ENCODE measurements around the gene ETFA.
A peak's percentile ranks its signal among the peaks of the same experiment; 100 is the strongest.

The ETFA gene

DNA sequence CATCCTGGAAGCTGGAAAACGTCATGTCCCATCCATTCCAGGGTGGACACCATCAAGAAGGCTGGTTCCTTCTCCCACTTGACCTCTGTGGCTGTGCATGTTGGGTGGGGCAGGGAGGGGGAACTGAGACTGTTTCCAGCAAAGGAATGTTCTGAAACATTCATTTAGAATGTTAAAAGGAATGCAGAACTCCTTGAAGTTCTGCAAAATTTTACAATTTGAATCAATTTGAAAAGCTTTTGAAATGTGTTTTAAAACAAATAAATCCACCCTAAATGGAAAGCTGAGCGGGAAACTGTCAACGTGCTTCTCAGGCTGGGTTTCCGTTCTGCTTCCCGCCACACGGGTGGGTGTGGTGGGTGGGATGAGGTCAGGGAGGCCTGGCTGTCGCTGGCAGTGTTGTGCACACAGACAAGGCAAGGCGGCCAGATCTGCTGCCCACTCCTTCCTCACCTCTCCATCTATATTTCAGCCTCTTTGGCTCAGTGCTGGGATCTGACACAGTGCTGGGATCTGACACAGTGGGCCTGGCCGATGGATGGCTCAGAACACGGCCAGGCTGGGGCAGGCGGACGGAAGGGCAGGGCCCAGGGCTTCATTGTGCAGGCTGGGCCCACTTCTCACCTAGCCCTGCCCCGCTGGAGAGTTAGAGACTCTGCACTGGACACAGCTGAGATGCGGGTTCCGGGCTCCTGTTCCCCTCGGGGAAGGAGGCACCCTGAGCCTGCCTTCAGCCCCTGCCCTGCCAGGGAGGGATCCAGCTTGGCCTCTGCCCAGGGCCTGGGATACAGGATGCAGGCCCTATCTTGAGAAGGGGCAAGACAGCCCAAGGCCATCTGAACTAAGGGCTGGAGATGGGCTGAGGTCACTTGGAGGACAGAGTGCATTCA, 141.1 kb downstream of the ETFA start:
- H3K4me3 ChIP-seq (ENCODE audit: low read depth, low read length) = no peak overlapping the region
- TF ChIP-seq KLF1 (tag by site-specific recombination; IDR thresholded peaks at IDR 0.05) (0 out of 2 replicates have a peak, but pooled peaks have one; percentile 11), EGR2 (tag by site-specific recombination; IDR thresholded peaks at IDR 0.05; ENCODE audit: low read depth) (peak; percentile 72), ZFHX2 (tag by site-specific recombination; conservative IDR thresholded peaks at IDR 0.05) (peak; percentile 55; the same call in 1 of the 2 replicates), SCRT1 (tag by site-specific recombination; IDR thresholded peaks at IDR 0.05; ENCODE audit: borderline replicate concordance) (no peak)
- CTCF ChIA-PET = interaction anchor here (0.5 to 1.5 kb wide), 3 partner anchors 15 to 1365 kb away, joined by 3 to 5 read pairs (median 5); no protein-coding TSS in a partner anchor
- 0 out of 2 replicates have a peak overlapping the region, but pooled peaks have one; percentile 10 for H3K27ac ChIP-seq (ENCODE audit: extremely low read depth, low read depth, low read length)
- POLR2A ChIA-PET = interaction anchor here (1.8 kb wide), 1 partner anchor 20 kb away, joined by 4 read pairs; no protein-coding TSS in a partner anchor
- H3K4me1 ChIP-seq (ENCODE audit: control insufficient read depth, insufficient read depth, low read length) = no peaks in the 10 kb centered on the region
- H3K9me3 ChIP-seq (ENCODE audit: control insufficient read depth, insufficient read depth, low read depth, low read length) = no peaks in the 10 kb centered on the region
- H3K36me3 ChIP-seq (ENCODE audit: control insufficient read depth in 2 of 2, insufficient read depth in 1 of 2, low read length in 2 of 2) = no peaks in the 10 kb centered on the region

DNA sequence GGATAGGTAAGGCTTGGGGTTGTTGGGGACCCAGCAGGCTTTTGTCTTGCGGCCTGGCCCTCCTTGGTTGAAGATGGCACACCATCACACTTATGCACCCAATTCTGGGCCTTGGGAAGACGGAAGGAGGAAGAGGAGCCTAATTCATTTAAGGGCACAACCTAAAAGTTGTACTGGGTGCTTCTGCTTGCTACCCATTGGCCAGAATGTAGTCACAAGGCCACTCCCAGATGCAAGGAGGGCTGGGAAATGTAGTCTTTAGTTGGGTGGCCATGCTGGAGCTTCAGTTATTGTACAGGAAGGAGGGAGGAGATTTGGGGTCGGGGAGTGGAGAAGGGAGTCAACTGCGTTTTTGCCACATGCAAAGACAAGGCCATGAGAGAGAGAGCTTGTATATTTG, 142.3 kb downstream of the ETFA start:
- no peak for TF ChIP-seq HOXC10 (CRISPR knock-in tag; IDR thresholded peaks at IDR 0.05)
- TF ChIP-seq, protein P1, sequence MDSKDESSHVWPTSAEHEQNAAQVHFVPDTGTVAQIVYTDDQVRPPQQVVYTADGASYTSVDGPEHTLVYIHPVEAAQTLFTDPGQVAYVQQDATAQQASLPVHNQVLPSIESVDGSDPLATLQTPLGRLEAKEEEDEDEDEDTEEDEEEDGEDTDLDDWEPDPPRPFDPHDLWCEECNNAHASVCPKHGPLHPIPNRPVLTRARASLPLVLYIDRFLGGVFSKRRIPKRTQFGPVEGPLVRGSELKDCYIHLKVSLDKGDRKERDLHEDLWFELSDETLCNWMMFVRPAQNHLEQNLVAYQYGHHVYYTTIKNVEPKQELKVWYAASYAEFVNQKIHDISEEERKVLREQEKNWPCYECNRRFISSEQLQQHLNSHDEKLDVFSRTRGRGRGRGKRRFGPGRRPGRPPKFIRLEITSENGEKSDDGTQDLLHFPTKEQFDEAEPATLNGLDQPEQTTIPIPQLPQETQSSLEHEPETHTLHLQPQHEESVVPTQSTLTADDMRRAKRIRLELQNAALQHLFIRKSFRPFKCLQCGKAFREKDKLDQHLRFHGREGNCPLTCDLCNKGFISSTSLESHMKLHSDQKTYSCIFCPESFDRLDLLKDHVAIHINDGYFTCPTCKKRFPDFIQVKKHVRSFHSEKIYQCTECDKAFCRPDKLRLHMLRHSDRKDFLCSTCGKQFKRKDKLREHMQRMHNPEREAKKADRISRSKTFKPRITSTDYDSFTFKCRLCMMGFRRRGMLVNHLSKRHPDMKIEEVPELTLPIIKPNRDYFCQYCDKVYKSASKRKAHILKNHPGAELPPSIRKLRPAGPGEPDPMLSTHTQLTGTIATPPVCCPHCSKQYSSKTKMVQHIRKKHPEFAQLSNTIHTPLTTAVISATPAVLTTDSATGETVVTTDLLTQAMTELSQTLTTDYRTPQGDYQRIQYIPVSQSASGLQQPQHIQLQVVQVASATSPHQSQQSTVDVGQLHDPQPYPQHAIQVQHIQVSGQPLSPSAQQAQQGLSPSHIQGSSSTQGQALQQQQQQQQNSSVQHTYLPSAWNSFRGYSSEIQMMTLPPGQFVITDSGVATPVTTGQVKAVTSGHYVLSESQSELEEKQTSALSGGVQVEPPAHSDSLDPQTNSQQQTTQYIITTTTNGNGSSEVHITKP (tag by site-specific recombination; IDR thresholded peaks at IDR 0.05) = peak; percentile 70
- TF ChIP-seq ZNF571 (tag by site-specific recombination; IDR thresholded peaks at IDR 0.05) = no peak
- 0 out of 2 replicates have a peak, but pooled peaks have one; percentile 20 for TF ChIP-seq ZNF76 (tag by site-specific recombination; IDR thresholded peaks at IDR 0.05; ENCODE audit: borderline replicate concordance, low read depth)
- TF ChIP-seq, protein P2, sequence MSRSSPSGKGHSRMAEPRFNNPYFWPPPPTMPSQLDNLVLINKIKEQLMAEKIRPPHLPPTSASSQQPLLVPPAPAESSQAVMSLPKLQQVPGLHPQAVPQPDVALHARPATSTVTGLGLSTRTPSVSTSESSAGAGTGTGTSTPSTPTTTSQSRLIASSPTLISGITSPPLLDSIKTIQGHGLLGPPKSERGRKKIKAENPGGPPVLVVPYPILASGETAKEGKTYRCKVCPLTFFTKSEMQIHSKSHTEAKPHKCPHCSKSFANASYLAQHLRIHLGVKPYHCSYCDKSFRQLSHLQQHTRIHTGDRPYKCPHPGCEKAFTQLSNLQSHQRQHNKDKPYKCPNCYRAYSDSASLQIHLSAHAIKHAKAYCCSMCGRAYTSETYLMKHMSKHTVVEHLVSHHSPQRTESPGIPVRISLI (tag by site-specific recombination; IDR thresholded peaks at IDR 0.05) = no peak
- POLR2A ChIA-PET = interaction anchor here (1.8 kb wide), 1 partner anchor 19 kb away, joined by 4 read pairs; no protein-coding TSS in a partner anchor
- Histone ChIP-seq H3K4me3 (ENCODE audit: low read depth, low read length) (no peak overlapping the region), H3K27ac (ENCODE audit: extremely low read depth, low read depth, low read length) (no peak overlapping the region), H3K4me1 (ENCODE audit: control insufficient read depth, insufficient read depth, low read length) (no peaks in the 10 kb centered on the region), H3K9me3 (ENCODE audit: control insufficient read depth, insufficient read depth, low read depth, low read length) (no peaks in the 10 kb centered on the region), H3K36me3 (ENCODE audit: control insufficient read depth in 2 of 2, insufficient read depth in 1 of 2, low read length in 2 of 2) (no peaks in the 10 kb centered on the region)
- CTCF ChIA-PET = interaction anchor here (1.4 to 1.8 kb wide), 4 partner anchors 16 to 24 kb away, joined by 3 to 7 read pairs (median 4); no protein-coding TSS in a partner anchor

GRCh38 chr15:76168237-76168984, 142.9 kb downstream of the ETFA start:
- H3K4me1 ChIP-seq (ENCODE audit: control insufficient read depth, insufficient read depth, low read length) = peaks cover 1% of the 10 kb centered on the region; the same call in 1 of the 2 replicates
- ChIA-PET CTCF (interaction anchor here (1.4 to 1.8 kb wide), 4 partner anchors 17 to 23 kb away, joined by 3 to 7 read pairs (median 4); no protein-coding TSS in a partner anchor), POLR2A (interaction anchor here (1.8 kb wide), 1 partner anchor 18 kb away, joined by 4 read pairs; no protein-coding TSS in a partner anchor)
- no peaks in the 10 kb centered on the region for H3K9me3 ChIP-seq (ENCODE audit: control insufficient read depth, insufficient read depth, low read depth, low read length)
- no peak overlapping the region for H3K4me3 ChIP-seq (ENCODE audit: low read depth, low read length)
- TF ChIP-seq ZNF777 (tag by site-specific recombination; IDR thresholded peaks at IDR 0.05; ENCODE audit: borderline replicate concordance) (no peak), GLIS1 (tag by site-specific recombination; IDR thresholded peaks at IDR 0.05) (no peak), ZNF510 (tag by site-specific recombination; IDR thresholded peaks at IDR 0.05; ENCODE audit: insufficient replicate concordance) (no peak), ZEB2 (tag by site-specific recombination; IDR thresholded peaks at IDR 0.05) (no peak), KLF1 (tag by site-specific recombination; IDR thresholded peaks at IDR 0.05) (no peak), EGR2 (tag by site-specific recombination; IDR thresholded peaks at IDR 0.05; ENCODE audit: low read depth) (no peak), ZBTB48 (tag by site-specific recombination; IDR thresholded peaks at IDR 0.05) (no peak), ZSCAN16 (tag by site-specific recombination; IDR thresholded peaks at IDR 0.05) (no peak), ZNF221 (tag by site-specific recombination; IDR thresholded peaks at IDR 0.05; ENCODE audit: borderline replicate concordance) (no peak), ZNF548 (tag by site-specific recombination; IDR thresholded peaks at IDR 0.05) (no peak), ZNF133 (tag by site-specific recombination; IDR thresholded peaks at IDR 0.05) (no peak)
- TF ChIP-seq, protein P3, sequence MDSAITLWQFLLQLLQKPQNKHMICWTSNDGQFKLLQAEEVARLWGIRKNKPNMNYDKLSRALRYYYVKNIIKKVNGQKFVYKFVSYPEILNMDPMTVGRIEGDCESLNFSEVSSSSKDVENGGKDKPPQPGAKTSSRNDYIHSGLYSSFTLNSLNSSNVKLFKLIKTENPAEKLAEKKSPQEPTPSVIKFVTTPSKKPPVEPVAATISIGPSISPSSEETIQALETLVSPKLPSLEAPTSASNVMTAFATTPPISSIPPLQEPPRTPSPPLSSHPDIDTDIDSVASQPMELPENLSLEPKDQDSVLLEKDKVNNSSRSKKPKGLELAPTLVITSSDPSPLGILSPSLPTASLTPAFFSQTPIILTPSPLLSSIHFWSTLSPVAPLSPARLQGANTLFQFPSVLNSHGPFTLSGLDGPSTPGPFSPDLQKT (IDR thresholded peaks at IDR 0.05; ENCODE audit: borderline replicate concordance, low read depth, low read length) = no peak
- H3K27ac ChIP-seq (ENCODE audit: extremely low read depth, low read depth, low read length) = no peak overlapping the region
- no peaks in the 10 kb centered on the region for H3K36me3 ChIP-seq (ENCODE audit: control insufficient read depth in 2 of 2, insufficient read depth in 1 of 2, low read length in 2 of 2)

Data from HEK293 (cell line).